ENCODE results near the gene KCNK5. TPM values are rescaled to one million over a fixed set of nuclear protein-coding genes. Genes with fewer than 3 reads are reported as not detected.

The KCNK5 gene
- polyA plus RNA-seq, 1 donor = 31.4 TPM

DNA sequence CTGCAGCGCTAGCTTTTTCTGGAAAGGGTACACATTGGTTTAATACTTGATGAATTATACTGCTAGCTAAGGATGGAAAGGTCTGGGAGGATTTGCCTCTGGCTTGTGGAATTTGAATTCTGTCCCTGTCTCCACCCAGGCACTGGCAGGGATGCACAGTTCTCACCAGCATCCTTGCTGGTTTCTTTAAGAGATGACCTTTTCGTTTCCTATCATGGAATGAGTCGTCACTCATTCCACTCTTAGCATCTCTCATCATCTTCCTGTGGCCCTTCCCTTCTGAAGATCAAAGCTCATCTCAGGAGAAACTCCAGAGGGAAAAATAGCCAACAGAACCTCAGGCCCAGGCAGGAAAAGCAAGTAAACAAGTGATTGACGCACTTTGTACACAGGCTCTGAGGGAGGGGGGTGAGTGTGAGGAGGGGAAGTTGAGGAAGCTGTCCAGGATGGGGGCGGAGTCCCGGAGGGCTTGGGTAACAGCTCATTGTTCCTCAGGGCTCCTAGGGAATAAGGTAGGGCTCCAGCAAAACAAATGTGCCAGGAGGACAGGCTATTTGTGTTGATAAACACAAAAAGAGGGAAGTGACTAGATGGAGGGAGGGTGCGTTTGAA, 88.6 kb downstream of the KCNK5 start:
- Histone ChIP-seq H3K36me3 (ENCODE audit: control insufficient read depth, insufficient read depth, low read length) (no peaks in the 10 kb centered on the region), H3K9me3 (ENCODE audit: control insufficient read depth, low read depth, low read length) (no peaks in the 10 kb centered on the region), H3K27ac (ENCODE audit: low read length) (no peak overlapping the region), H3K4me1 (ENCODE audit: control insufficient read depth, insufficient read depth, low read length) (no peaks in the 10 kb centered on the region), H3K4me3 (ENCODE audit: low read length) (no peak overlapping the region), H3K27me3 (ENCODE audit: control insufficient read depth, insufficient read depth, low read length) (peaks cover 3% of the 10 kb centered on the region)
- DNase-seq = no peak
- no CpG with 5 or more reads among the region's 7 CpGs for WGBS (ENCODE audit: insufficient coverage, low lambda C conversion rate)

Other genes starting within 250 kb of the KCNK5 start
- gene GLP1R, start 180.7 kb downstream of the KCNK5 start, polyA plus RNA-seq = 0.84 TPM
- 18.6 TPM for gene SAYSD1, start 114.3 kb downstream of the KCNK5 start, polyA plus RNA-seq
- 3.2 TPM for gene KCNK17, start 84.9 kb upstream of the KCNK5 start, polyA plus RNA-seq
- gene KCNK16, start 93.2 kb upstream of the KCNK5 start, polyA plus RNA-seq = 8.1 TPM

All from large intestine (tissue), 3 donors.